K562 (cell line): ENCODE measurements around the gene SCAMP3. TPM values are rescaled to one million over a fixed set of nuclear protein-coding genes. Genes with fewer than 3 reads are reported as not detected.

ENCODE experiments used
- CEBPB ChIP-seq: fragments of 450-650 bp; IDR thresholded peaks from 2 replicates; pipeline ENCODE4 v1.6.1; 2016; ENCODE audit warnings: missing genetic modification characterization, missing compliant biosample characterization
- FIP1L1 ChIP-seq: fragments of 200-400 bp; formaldehyde crosslinking; IDR thresholded peaks from 2 replicates; pipeline ENCODE4 v1.6.1; 2018; ENCODE audit warnings: mild to moderate bottlenecking, low read depth, low read length; ENCODE audit not compliant: poor library complexity, severe bottlenecking
- FOXM1 ChIP-seq, 2 experiments: fragments of 450-650 bp in 1 of 2; sonication (generic) in 1 of 2; formaldehyde crosslinking in 1 of 2; IDR thresholded peaks; 2 replicates each; pipeline versions ENCODE4 v1.6.1 to v1.9.0; 2017 to 2022; ENCODE audit warnings: low read depth in 2 of 2, mild to moderate bottlenecking in 2 of 2, missing genetic modification reagents in 1 of 2, moderate library complexity in 1 of 2
- HOMEZ ChIP-seq: fragments of 250-450 bp; sonication (Bioruptor Pico); IDR thresholded peaks from 2 replicates; pipeline ENCODE4 v1.4.0; 2020; ENCODE audit warnings: mild to moderate bottlenecking, moderate library complexity
- KAT2B ChIP-seq: IDR thresholded peaks from one replicate; pipeline ENCODE4 v1.6.1; 2012; ENCODE audit warnings: low read depth, mild to moderate bottlenecking, control low read depth, inconsistent platforms, low read length, moderate library complexity
- MBD2 ChIP-seq: sonication (generic); IDR thresholded peaks from 2 replicates; pipeline ENCODE4 v1.6.1; 2016; ENCODE audit warnings: low read depth, borderline replicate concordance
- MYC ChIP-seq, 2 experiments: fragments of 250-450 bp in 1 of 2; sonication (Bioruptor Pico) in 1 of 2; IDR thresholded peaks; 2 replicates each; pipeline versions ENCODE4 v1.5.1 to v1.6.1; 2012 to 2021; ENCODE audit warnings: low read depth in 2 of 2, borderline replicate concordance in 1 of 2, improper control_type of control experiment in 1 of 2, low read length in 1 of 2, mild to moderate bottlenecking in 1 of 2, moderate library complexity in 1 of 2
- RBM17 ChIP-seq: fragments of 200-400 bp; formaldehyde crosslinking; IDR thresholded peaks from 2 replicates; pipeline ENCODE4 v1.6.1; 2017; ENCODE audit warnings: low read depth, mild to moderate bottlenecking, low read length, borderline replicate concordance
- SOX6 ChIP-seq: fragments of 450-650 bp; IDR thresholded peaks from 2 replicates; pipeline ENCODE4 v1.6.1; 2014; ENCODE audit warnings: mild to moderate bottlenecking
- THRAP3 ChIP-seq: fragments of 450-650 bp; IDR thresholded peaks from 2 replicates; pipeline ENCODE4 v1.6.1; 2016; ENCODE audit warnings: mild to moderate bottlenecking, inconsistent platforms, borderline replicate concordance
- XRCC3 ChIP-seq: fragments of 450-650 bp; IDR thresholded peaks from 2 replicates; pipeline ENCODE4 v1.6.1; 2017; ENCODE audit warnings: mild to moderate bottlenecking, moderate library complexity
- ZBTB11 ChIP-seq, 3 experiments: fragments of 200-800 bp in 1 of 3; fragments of 250-450 bp in 1 of 3; fragments of 450-650 bp in 1 of 3; sonication (Bioruptor Pico) in 1 of 3; sonication (Bioruptor generic) in 1 of 3; formaldehyde crosslinking in 1 of 3; IDR thresholded peaks; 2 replicates each; pipeline versions ENCODE4 v1.6.1 to v1.8.0; 2016 to 2022; ENCODE audit warnings: mild to moderate bottlenecking in 2 of 3, missing genetic modification characterization in 2 of 3, missing compliant biosample characterization in 1 of 3, moderate library complexity in 1 of 3
- ZFPM2 ChIP-seq: fragments of 250-450 bp; sonication (Bioruptor Pico); IDR thresholded peaks from 2 replicates; pipeline ENCODE4 v1.5.1; 2022; ENCODE audit warnings: mild to moderate bottlenecking
- ZFX ChIP-seq: sonication (generic); formaldehyde crosslinking; IDR thresholded peaks from 2 replicates; pipeline ENCODE4 v1.8.0; 2022; ENCODE audit warnings: mild to moderate bottlenecking, missing genetic modification reagents, moderate library complexity
- ZNF766 ChIP-seq: fragments of 200-800 bp; sonication (Bioruptor generic); conservative IDR thresholded peaks from 2 replicates; pipeline ENCODE4 v1.6.1; 2016; ENCODE audit warnings: missing genetic modification characterization, missing compliant biosample characterization
- polyA plus RNA-seq, 8 experiments: library from polyadenylated mRNA; depleted of rRNA in 4 of 8; stranded (reverse) in 5 of 8; unstranded in 3 of 8; fragments of >200 nt; fragmentation: Nextera tagmentation in 2 of 8; fragmentation: Illumina TruSeq in 1 of 8; extraction: Ambion mirVana in 2 of 8; extraction: Trizol in 1 of 8; gene quantifications; 2 replicates each; pipeline versions ENCODE4 v1.2.1 to v1.2.3, GENCODE V29; 2011 to 2014; ENCODE audit warnings: inconsistent platforms in 1 of 8, missing spikeins in 1 of 8
- total RNA-seq, 7 experiments: library from RNA; depleted of rRNA in 6 of 7; stranded (reverse); fragments of >200 nt in 6 of 7; fragmentation: Illumina TruSeq in 2 of 7; extraction: Trizol in 2 of 7; gene quantifications; 2 replicates each; pipeline versions ENCODE4 v1.2.1 to v1.2.3, GENCODE V29; 2011 to 2021; ENCODE audit warnings: low replicate concordance in 1 of 7

The SCAMP3 gene
- total and polyA plus RNA-seq, 9 of the 15 experiments (the other 6 are each of a cell fraction or from before 2014, with no cell fraction given) = 14.2 to 131 (median 86.1) TPM

GRCh38 chr1:155255243-155256007, 6.7 kb downstream of the SCAMP3 start, which contains the start of gene ENTREP3 (continued):
- TF ChIP-seq MYC (IDR thresholded peaks at IDR 0.05; ENCODE audit: low read depth, low read length) (peak; percentile 86), MYC (CRISPR knock-in tag; IDR thresholded peaks at IDR 0.05; ENCODE audit: borderline replicate concordance, low read depth) (no peak), ZFPM2 (CRISPR knock-in tag) (peak; percentile 71; the same call in 1 of the 2 replicates), XRCC3 (no peak), KAT2B (no peak), THRAP3 (no peak), SOX6 (peak; percentile 24; the same call in 1 of the 2 replicates), RBM17 (no peak), MBD2 (peak; percentile 76), FIP1L1 (peak; percentile 58), ZFX (CRISPR knock-in tag) (peak; percentile 74), ZBTB11 (CRISPR knock-in tag; IDR thresholded peaks at IDR 0.05) (peak in 1 of 3 experiments; percentile 79; a peak in 2 of 6 replicates), ZNF766 (no peak), FOXM1 (IDR thresholded peaks at IDR 0.05; ENCODE audit: low read depth) (no peak), FOXM1 (CRISPR knock-in tag; IDR thresholded peaks at IDR 0.05; ENCODE audit: low read depth) (no peak), CEBPB (tag) (no peak), HOMEZ (CRISPR knock-in tag) (no peak)
